Activated naive CD4-positive, alpha-beta T cell treated with anti-CD3 and anti-CD28 coated beads for 36 hours (primary cell): Measurements from ENCODE around the gene TNFRSF13B. TPM values are rescaled to one million over a fixed set of nuclear protein-coding genes. Genes with fewer than 3 reads are reported as not detected.
"Not testable (repeated sequence)": the region's sequence is repeated elsewhere in the genome, so short reads cannot be mapped to it uniquely, and the experiment has no call there.

Source experiments
- CTCF ChIA-PET: fragments of 350-600 bp; sonication (Branson Sonifier 250); formaldehyde crosslinking; loops from one replicate; lab custom pipeline; 2021; ENCODE audit warnings: antibody characterized with exemption; lab: Charles Lee
- DNase-seq: peaks from one replicate; pipeline ENCODE4 v3.0.0-alpha.2; 2020
- H3K27ac Mint-ChIP-seq: one replicate; pipeline ENCODE4 v1.8.0; 2021; ENCODE audit warnings: mild to moderate bottlenecking, mixed read lengths
- H3K27me3 Mint-ChIP-seq: one replicate; pipeline ENCODE4 v1.8.0; 2021; ENCODE audit warnings: low read depth, mixed read lengths
- H3K36me3 Mint-ChIP-seq: one replicate; pipeline ENCODE4 v1.8.0; 2021; ENCODE audit warnings: low read depth, mixed read lengths
- H3K4me1 Mint-ChIP-seq: one replicate; pipeline ENCODE4 v1.8.0; 2021; ENCODE audit warnings: low read depth, mixed read lengths
- H3K4me3 Mint-ChIP-seq: one replicate; pipeline ENCODE4 v1.8.0; 2021; ENCODE audit warnings: mild to moderate bottlenecking, moderate library complexity, mixed read lengths
- H3K9me3 Mint-ChIP-seq: one replicate; pipeline ENCODE4 v1.8.0; 2021; ENCODE audit warnings: mixed read lengths
- intact Hi-C: fragments of 100-400 bp; cut with micrococcal nuclease; formaldehyde crosslinking; loops from one replicate; pipeline ENCODE4 v1.15.1; 2023
- total RNA-seq, 2 experiments: library from RNA; stranded (reverse); gene quantifications; one replicate each; pipeline ENCODE4 v1.2.3, GENCODE V29; 2021

TNFRSF13B gene
- total RNA-seq, 2 experiments from 2014 or later, result not detected

GRCh38 chr17:17014748-17015124 lies 42.8 kb upstream of the TNFRSF13B start:
- not testable (repeated sequence) for H3K9me3 Mint-ChIP-seq
- CTCF ChIA-PET, result interaction anchor here (0.6 to 0.9 kb wide), 2 partner anchors 19 to 164 kb away, joined by 3 to 5 read pairs; no protein-coding TSS in a partner anchor

GRCh38 chr17:17013828-17014747 lies 42.2 kb upstream of the TNFRSF13B start:
- H3K4me3 Mint-ChIP-seq, intact Hi-C loops, DNase-seq, H3K27ac Mint-ChIP-seq, CTCF ChIA-PET, H3K9me3 Mint-ChIP-seq, H3K27me3 Mint-ChIP-seq, H3K36me3 Mint-ChIP-seq: not testable (repeated sequence)
- H3K4me1 Mint-ChIP-seq, result peaks cover 22% of the 10 kb centered on the region

More at GRCh38 chr17:17014748-17015124, 42.8 kb upstream of the TNFRSF13B start:
- H3K27ac Mint-ChIP-seq, H3K36me3 Mint-ChIP-seq, H3K27me3 Mint-ChIP-seq, intact Hi-C loops, DNase-seq, H3K4me3 Mint-ChIP-seq: not testable (repeated sequence)
- H3K4me1 Mint-ChIP-seq, result peaks cover 22% of the 10 kb centered on the region

GRCh38 chr17:17011043-17011907 lies 39.4 kb upstream of the TNFRSF13B start:
- H3K4me3 Mint-ChIP-seq, CTCF ChIA-PET, H3K36me3 Mint-ChIP-seq, H3K27me3 Mint-ChIP-seq, H3K4me1 Mint-ChIP-seq, H3K9me3 Mint-ChIP-seq, intact Hi-C loops, H3K27ac Mint-ChIP-seq, DNase-seq: not testable (repeated sequence)

GRCh38 chr17:17010545-17011034 lies 38.7 kb upstream of the TNFRSF13B start:
- CTCF ChIA-PET, H3K27ac Mint-ChIP-seq, intact Hi-C loops, H3K27me3 Mint-ChIP-seq, H3K9me3 Mint-ChIP-seq, H3K4me3 Mint-ChIP-seq, H3K36me3 Mint-ChIP-seq, DNase-seq, H3K4me1 Mint-ChIP-seq: not testable (repeated sequence)

GRCh38 chr17:17009972-17010371 lies 38.1 kb upstream of the TNFRSF13B start:
- not testable (repeated sequence) for H3K27me3 Mint-ChIP-seq, H3K9me3 Mint-ChIP-seq, H3K36me3 Mint-ChIP-seq, H3K4me1 Mint-ChIP-seq, H3K27ac Mint-ChIP-seq, H3K4me3 Mint-ChIP-seq, DNase-seq
- intact Hi-C loops, result loop anchor here (10.0 kb wide), 1 partner anchor 225 kb away; the partner anchor contains the start of gene FLCN
- CTCF ChIA-PET, result interaction anchor here (0.7 kb wide), 1 partner anchor 543 kb away, joined by 3 read pairs; no protein-coding TSS in a partner anchor

GRCh38 chr17:17008621-17009397 lies 36.9 kb upstream of the TNFRSF13B start:
- H3K27ac Mint-ChIP-seq, H3K27me3 Mint-ChIP-seq, H3K36me3 Mint-ChIP-seq, H3K4me1 Mint-ChIP-seq, CTCF ChIA-PET, H3K9me3 Mint-ChIP-seq, H3K4me3 Mint-ChIP-seq, DNase-seq: not testable (repeated sequence)
- intact Hi-C loops, result loop anchor here (10.0 kb wide), 1 partner anchor 226 kb away; the partner anchor contains the start of gene FLCN

- H3K4me3 Mint-ChIP-seq, H3K27ac Mint-ChIP-seq, H3K27me3 Mint-ChIP-seq, DNase-seq, H3K9me3 Mint-ChIP-seq, H3K36me3 Mint-ChIP-seq, H3K4me1 Mint-ChIP-seq: not testable (repeated sequence)
- CTCF ChIA-PET, result interaction anchor here (0.6 kb wide), 2 partner anchors 139 to 247 kb away, joined by 3 read pairs; no protein-coding TSS in a partner anchor
- intact Hi-C loops, result loop anchor here (10.0 kb wide), 1 partner anchor 227 kb away; the partner anchor contains the start of gene FLCN
These were observed 36.0 kb upstream of the TNFRSF13B start for GRCh38 chr17:17007891-17008290.

- not testable (repeated sequence) for H3K9me3 Mint-ChIP-seq, H3K27me3 Mint-ChIP-seq, DNase-seq, H3K36me3 Mint-ChIP-seq, H3K4me1 Mint-ChIP-seq, H3K4me3 Mint-ChIP-seq, H3K27ac Mint-ChIP-seq
- CTCF ChIA-PET, result interaction anchor here (1.1 kb wide), 1 partner anchor 13 kb away, joined by 3 read pairs; no protein-coding TSS in a partner anchor
- intact Hi-C loops, result loop anchor here (5.0 to 10.0 kb wide), 2 partner anchors 122 to 230 kb away; partner anchors contain the start of gene FLCN
These were observed 33.2 kb upstream of the TNFRSF13B start for GRCh38 chr17:17004997-17005614.

- no peaks in the 10 kb centered on the region for H3K36me3 Mint-ChIP-seq
- H3K4me1 Mint-ChIP-seq, result no peaks in the 10 kb centered on the region
- no peak overlapping the region for H3K4me3 Mint-ChIP-seq
- CTCF ChIA-PET, result no interaction called here
- no peak for DNase-seq
- intact Hi-C loops, result loop anchor here (5.0 to 10.0 kb wide), 2 partner anchors 123 to 230 kb away; partner anchors contain the start of gene FLCN
- no peaks in the 10 kb centered on the region for H3K9me3 Mint-ChIP-seq
- H3K27ac Mint-ChIP-seq, result no peak overlapping the region
- H3K27me3 Mint-ChIP-seq, result no peaks in the 10 kb centered on the region
These were observed 32.5 kb upstream of the TNFRSF13B start for GRCh38 chr17:17004251-17004996.

GRCh38 chr17:17002731-17003715 lies 31.1 kb upstream of the TNFRSF13B start:
- H3K4me1 Mint-ChIP-seq, H3K27ac Mint-ChIP-seq, H3K4me3 Mint-ChIP-seq, H3K27me3 Mint-ChIP-seq, H3K9me3 Mint-ChIP-seq, H3K36me3 Mint-ChIP-seq, DNase-seq: not testable (repeated sequence)
- intact Hi-C loops, result loop anchor here (1.0 to 10.0 kb wide), 3 partner anchors 124 to 232 kb away; partner anchors contain the start of gene FLCN
- CTCF ChIA-PET, result interaction anchor here (0.6 kb wide), 2 partner anchors 312 to 313 kb away, joined by 3 to 6 read pairs; no protein-coding TSS in a partner anchor
